AG04450 (cell line): ENCODE data around the gene FAM184B. TPM values are rescaled to one million over a fixed set of nuclear protein-coding genes. Genes with fewer than 3 reads are reported as not detected.
"Not testable (repeated sequence)": the region's sequence is repeated elsewhere in the genome, so short reads cannot be mapped to it uniquely, and the experiment has no call there.

Experiments used
- CTCF ChIA-PET: fragments of 300-600, 350-600 bp; formaldehyde crosslinking; extraction: SDS; loops from one replicate; lab custom pipeline; 2022; ENCODE audit warnings: antibody characterized with exemption, inconsistent platforms; lab: Charles Lee
- POLR2A ChIA-PET: fragments of 350-600 bp; formaldehyde crosslinking; extraction: SDS; loops from one replicate; lab custom pipeline; 2021; ENCODE audit warnings: antibody characterized with exemption, inconsistent platforms; lab: Yijun Ruan, JAX
- DNase-seq: peaks from one replicate; pipeline ENCODE4 v3.0.0-alpha.2; 2011; ENCODE audit warnings: low read depth, low spot score
- H3K27ac ChIP-seq: one replicate; pipeline ENCODE4 v1.5.1; 2012; ENCODE audit warnings: low read depth, low read length, control low read depth
- H3K27me3 ChIP-seq: one replicate; pipeline ENCODE4 v1.6.0; 2012; ENCODE audit warnings: low read length; ENCODE audit not compliant: control insufficient read depth, insufficient read depth
- H3K4me3 ChIP-seq: 2 replicates; pipeline ENCODE4 v1.5.1; 2011; ENCODE audit warnings: mild to moderate bottlenecking, low read depth, low read length, control low read depth
- H3K9me3 ChIP-seq: 2 replicates; pipeline ENCODE4 v1.5.1; 2012; ENCODE audit warnings: low read length; ENCODE audit not compliant: control insufficient read depth, insufficient read depth
- polyA plus RNA-seq: library from polyadenylated mRNA; depleted of rRNA; stranded (reverse); fragments of >200 nt; gene quantifications from 2 replicates; pipeline ENCODE4 v1.2.3, GENCODE V29; 2011
- TF ChIP-seq, protein P1 (sequence below): IDR thresholded peaks from 2 replicates; pipeline ENCODE4 v1.5.1; 2011; ENCODE audit warnings: low read depth, low read length, control low read depth, inconsistent platforms

The FAM184B gene
- polyA plus RNA-seq, 1 experiment: 0.09 TPM

GRCh38 chr4:17664755-17665154, 116.7 kb downstream of the FAM184B start:
- Histone ChIP-seq H3K4me3 (no peak overlapping the region), H3K27ac (no peak overlapping the region), H3K9me3 (no peaks in the 10 kb centered on the region), H3K27me3 (peaks cover 2% of the 10 kb centered on the region)
- TF ChIP-seq, protein P1, sequence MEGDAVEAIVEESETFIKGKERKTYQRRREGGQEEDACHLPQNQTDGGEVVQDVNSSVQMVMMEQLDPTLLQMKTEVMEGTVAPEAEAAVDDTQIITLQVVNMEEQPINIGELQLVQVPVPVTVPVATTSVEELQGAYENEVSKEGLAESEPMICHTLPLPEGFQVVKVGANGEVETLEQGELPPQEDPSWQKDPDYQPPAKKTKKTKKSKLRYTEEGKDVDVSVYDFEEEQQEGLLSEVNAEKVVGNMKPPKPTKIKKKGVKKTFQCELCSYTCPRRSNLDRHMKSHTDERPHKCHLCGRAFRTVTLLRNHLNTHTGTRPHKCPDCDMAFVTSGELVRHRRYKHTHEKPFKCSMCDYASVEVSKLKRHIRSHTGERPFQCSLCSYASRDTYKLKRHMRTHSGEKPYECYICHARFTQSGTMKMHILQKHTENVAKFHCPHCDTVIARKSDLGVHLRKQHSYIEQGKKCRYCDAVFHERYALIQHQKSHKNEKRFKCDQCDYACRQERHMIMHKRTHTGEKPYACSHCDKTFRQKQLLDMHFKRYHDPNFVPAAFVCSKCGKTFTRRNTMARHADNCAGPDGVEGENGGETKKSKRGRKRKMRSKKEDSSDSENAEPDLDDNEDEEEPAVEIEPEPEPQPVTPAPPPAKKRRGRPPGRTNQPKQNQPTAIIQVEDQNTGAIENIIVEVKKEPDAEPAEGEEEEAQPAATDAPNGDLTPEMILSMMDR: no peak
- CTCF ChIA-PET: no interaction called here
- no peak for DNase-seq
- POLR2A ChIA-PET: no interaction called here

GRCh38 chr4:17662694-17663093, 118.7 kb downstream of the FAM184B start:
- TF ChIP-seq, protein P1: no peak

DNA sequence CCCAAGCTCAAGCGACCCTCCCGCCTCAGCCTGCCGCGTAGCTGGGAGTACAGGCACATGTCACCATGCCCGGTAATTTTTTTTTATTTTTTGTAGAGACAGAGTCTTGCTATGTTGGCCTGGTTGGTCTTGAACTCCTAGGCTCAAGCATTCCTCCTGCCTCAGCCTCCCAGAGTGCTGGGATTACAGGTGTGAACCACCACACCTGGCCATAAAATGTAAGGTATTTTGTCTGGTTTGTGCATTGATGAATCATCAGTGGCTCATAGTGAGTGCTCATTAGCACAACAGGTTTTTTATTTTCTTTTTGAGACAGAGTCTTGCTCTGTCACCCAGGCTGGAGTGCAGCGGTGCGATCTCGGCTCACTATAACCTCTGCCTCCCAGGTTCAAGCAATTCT, 122.2 kb downstream of the FAM184B start:
- CTCF ChIA-PET, POLR2A ChIA-PET: not testable (repeated sequence)

More at GRCh38 chr4:17662694-17663093, 118.7 kb downstream of the FAM184B start:
- POLR2A ChIA-PET: no interaction called here
- no peak for DNase-seq
- H3K27me3 ChIP-seq: peaks cover 4% of the 10 kb centered on the region
- H3K9me3 ChIP-seq: no peaks in the 10 kb centered on the region
- H3K27ac ChIP-seq: no peak overlapping the region
- CTCF ChIA-PET: no interaction called here
- no peak overlapping the region for H3K4me3 ChIP-seq

DNA sequence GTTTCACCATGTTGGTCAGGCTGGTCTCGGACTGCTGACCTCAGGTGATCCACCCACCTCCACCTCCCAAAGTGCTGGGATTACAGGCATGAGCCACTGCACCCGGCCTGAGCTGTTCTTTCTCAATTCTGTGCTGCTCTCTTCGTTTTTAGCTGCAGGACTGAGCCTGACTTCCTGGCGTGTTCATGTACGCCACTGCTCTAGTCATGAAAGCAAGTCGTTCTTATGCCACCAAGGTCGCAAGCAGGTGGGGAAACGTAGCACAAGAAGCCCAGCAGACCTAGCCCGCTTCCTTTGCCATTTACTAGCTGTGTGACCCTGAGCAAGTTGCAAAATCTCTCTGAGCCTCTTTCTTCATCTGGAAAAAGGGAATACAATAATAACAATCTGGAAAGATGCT, 123.6 kb downstream of the FAM184B start:
- H3K9me3 ChIP-seq: no peaks in the 10 kb centered on the region
- no peak for DNase-seq
- H3K27ac ChIP-seq: no peak overlapping the region
- H3K27me3 ChIP-seq: peaks cover 4% of the 10 kb centered on the region
- TF ChIP-seq, protein P1: no peak
- POLR2A ChIA-PET: no interaction called here
- no peak overlapping the region for H3K4me3 ChIP-seq
- CTCF ChIA-PET: interaction anchor here (0.6 to 1.3 kb wide), 3 partner anchors 15 to 109 kb away, joined by 3 to 4 read pairs (median 3); no protein-coding TSS in a partner anchor

More for the DNA sequence above, 122.2 kb downstream of the FAM184B start:
- H3K4me3 ChIP-seq, DNase-seq, H3K9me3 ChIP-seq, H3K27me3 ChIP-seq, H3K27ac ChIP-seq: not testable (repeated sequence)

DNA sequence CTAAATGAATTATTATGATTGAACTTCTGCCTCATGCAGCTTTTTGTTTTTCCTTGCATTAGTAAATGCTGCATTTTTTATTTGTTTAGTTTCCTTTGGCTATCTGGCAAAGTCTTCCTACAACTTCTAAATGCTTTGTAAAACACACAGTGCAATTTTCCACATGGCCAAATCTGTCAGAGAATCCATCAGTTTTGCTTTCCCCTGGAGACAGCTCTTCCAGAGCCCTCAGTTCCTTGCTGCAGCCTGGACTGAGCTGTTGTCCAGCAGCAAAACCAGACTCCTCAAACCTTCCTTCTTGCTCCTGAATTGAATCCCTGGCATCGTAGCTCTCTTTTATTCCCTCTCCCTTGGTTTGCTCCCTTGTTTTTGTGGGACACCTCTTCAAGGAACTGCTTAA, 124.3 kb downstream of the FAM184B start:
- no peak overlapping the region for H3K27ac ChIP-seq
- POLR2A ChIA-PET: no interaction called here
- TF ChIP-seq, protein P1: no peak
- no peak for DNase-seq
- no peaks in the 10 kb centered on the region for H3K9me3 ChIP-seq
- no peak overlapping the region for H3K4me3 ChIP-seq
- CTCF ChIA-PET: interaction anchor here (1.1 to 1.3 kb wide), 2 partner anchors 21 to 936 kb away, joined by 4 read pairs; no protein-coding TSS in a partner anchor
- peaks cover 4% of the 10 kb centered on the region for H3K27me3 ChIP-seq
